Measurements from ENCODE around the gene HEXD.

The HEXD gene

DNA sequence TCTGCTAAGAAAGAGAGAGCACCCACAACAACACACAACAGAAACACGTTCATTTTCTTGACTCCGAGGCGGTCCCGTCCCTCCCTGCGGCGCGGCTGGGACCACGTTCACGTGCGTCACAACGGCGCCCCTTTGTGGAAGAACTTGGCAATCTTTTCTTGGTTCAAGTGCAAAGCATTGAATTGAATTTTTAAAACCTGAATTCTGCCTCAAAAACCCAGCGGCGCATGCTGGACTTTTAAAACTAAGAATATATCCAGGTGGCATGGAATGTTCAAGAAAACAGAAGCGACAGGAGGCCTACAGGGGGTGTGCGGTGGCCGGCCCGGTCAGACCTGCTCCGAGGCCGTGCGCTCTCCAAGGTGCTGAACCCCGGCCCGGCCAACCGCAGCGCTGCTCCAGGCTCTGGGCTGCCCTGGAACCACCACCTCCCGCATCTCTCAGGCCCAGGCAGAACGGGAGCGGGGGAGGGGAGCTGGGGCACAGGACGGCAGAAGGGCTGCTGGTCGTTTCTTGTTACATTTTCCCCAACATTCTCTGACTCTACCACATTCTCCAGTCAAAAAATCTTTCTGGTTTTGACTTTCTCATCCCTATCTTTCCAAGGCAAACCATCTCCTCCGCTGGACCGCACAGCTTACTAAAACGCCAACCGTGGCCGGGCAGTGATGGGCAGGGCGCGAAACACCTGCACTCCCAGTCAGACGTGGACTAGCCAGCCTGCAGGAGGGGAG is 3.4 kb upstream of the HEXD start:
- Histone ChIP-seq H3K9me3 (ENCODE audit: control insufficient read depth, insufficient read depth, low read depth, low read length) (no peaks in the 10 kb centered on the region), H3K27ac (ENCODE audit: extremely low read depth, low read depth, low read length) (no peak overlapping the region), H3K4me3 (ENCODE audit: low read depth, low read length) (no peak overlapping the region), H3K36me3 (ENCODE audit: control insufficient read depth in 2 of 2, insufficient read depth in 1 of 2, low read length in 2 of 2) (peaks cover 8 to 11% of the 10 kb centered on the region in 2 experiments; a peak in 2 of 3 replicates), H3K4me1 (ENCODE audit: control insufficient read depth, insufficient read depth, low read length) (peaks cover 12% of the 10 kb centered on the region)
- POLR2A ChIA-PET = no interaction called here
- CTCF ChIA-PET = interaction anchor here (0.5 to 1.1 kb wide), 7 partner anchors 8 to 485 kb away, joined by 3 to 11 read pairs (median 3); no protein-coding TSS in a partner anchor
- no peak for TF ChIP-seq ZNF404 (tag by site-specific recombination; IDR thresholded peaks at IDR 0.05)
- peak; percentile 70; the same call in 1 of the 2 replicates for TF ChIP-seq ZNF600 (tag by site-specific recombination; IDR thresholded peaks at IDR 0.05)
- TF ChIP-seq ZNF274 (IDR thresholded peaks at IDR 0.05; ENCODE audit: low read length) = no peak
- TF ChIP-seq ZNF274 (tag by site-specific recombination; IDR thresholded peaks at IDR 0.05; ENCODE audit: borderline replicate concordance) = no peak
- TF ChIP-seq ZNF596 (tag by site-specific recombination; IDR thresholded peaks at IDR 0.05) = no peak
- TF ChIP-seq GLIS2 (tag by site-specific recombination; IDR thresholded peaks at IDR 0.05) = peak; percentile 75
- TF ChIP-seq, protein P1, sequence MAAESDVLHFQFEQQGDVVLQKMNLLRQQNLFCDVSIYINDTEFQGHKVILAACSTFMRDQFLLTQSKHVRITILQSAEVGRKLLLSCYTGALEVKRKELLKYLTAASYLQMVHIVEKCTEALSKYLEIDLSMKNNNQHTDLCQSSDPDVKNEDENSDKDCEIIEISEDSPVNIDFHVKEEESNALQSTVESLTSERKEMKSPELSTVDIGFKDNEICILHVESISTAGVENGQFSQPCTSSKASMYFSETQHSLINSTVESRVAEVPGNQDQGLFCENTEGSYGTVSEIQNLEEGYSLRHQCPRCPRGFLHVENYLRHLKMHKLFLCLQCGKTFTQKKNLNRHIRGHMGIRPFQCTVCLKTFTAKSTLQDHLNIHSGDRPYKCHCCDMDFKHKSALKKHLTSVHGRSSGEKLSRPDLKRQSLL (tag by site-specific recombination; IDR thresholded peaks at IDR 0.05) = 0 out of 2 replicates have a peak, but pooled peaks have one; percentile 20
- TF ChIP-seq, protein P2, sequence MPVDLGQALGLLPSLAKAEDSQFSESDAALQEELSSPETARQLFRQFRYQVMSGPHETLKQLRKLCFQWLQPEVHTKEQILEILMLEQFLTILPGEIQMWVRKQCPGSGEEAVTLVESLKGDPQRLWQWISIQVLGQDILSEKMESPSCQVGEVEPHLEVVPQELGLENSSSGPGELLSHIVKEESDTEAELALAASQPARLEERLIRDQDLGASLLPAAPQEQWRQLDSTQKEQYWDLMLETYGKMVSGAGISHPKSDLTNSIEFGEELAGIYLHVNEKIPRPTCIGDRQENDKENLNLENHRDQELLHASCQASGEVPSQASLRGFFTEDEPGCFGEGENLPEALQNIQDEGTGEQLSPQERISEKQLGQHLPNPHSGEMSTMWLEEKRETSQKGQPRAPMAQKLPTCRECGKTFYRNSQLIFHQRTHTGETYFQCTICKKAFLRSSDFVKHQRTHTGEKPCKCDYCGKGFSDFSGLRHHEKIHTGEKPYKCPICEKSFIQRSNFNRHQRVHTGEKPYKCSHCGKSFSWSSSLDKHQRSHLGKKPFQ (tag by site-specific recombination; IDR thresholded peaks at IDR 0.05) = no peak
- no peak for TF ChIP-seq ZBTB48 (tag by site-specific recombination; IDR thresholded peaks at IDR 0.05)
- TF ChIP-seq, protein P3, sequence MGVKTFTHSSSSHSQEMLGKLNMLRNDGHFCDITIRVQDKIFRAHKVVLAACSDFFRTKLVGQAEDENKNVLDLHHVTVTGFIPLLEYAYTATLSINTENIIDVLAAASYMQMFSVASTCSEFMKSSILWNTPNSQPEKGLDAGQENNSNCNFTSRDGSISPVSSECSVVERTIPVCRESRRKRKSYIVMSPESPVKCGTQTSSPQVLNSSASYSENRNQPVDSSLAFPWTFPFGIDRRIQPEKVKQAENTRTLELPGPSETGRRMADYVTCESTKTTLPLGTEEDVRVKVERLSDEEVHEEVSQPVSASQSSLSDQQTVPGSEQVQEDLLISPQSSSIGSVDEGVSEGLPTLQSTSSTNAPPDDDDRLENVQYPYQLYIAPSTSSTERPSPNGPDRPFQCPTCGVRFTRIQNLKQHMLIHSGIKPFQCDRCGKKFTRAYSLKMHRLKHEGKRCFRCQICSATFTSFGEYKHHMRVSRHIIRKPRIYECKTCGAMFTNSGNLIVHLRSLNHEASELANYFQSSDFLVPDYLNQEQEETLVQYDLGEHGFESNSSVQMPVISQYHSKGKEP (tag by site-specific recombination; IDR thresholded peaks at IDR 0.05) = peak; percentile 24; the same call in 1 of the 2 replicates
- 0 out of 2 replicates have a peak, but pooled peaks have one; percentile 29 for TF ChIP-seq ZNF341 (tag by site-specific recombination; IDR thresholded peaks at IDR 0.05; ENCODE audit: low read depth)
- TF ChIP-seq, protein P4, sequence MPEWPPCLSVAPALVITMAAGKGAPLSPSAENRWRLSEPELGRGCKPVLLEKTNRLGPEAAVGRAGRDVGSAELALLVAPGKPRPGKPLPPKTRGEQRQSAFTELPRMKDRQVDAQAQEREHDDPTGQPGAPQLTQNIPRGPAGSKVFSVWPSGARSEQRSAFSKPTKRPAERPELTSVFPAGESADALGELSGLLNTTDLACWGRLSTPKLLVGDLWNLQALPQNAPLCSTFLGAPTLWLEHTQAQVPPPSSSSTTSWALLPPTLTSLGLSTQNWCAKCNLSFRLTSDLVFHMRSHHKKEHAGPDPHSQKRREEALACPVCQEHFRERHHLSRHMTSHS (tag by site-specific recombination; IDR thresholded peaks at IDR 0.05) = no peak
- TF ChIP-seq ZNF610 (tag by site-specific recombination; IDR thresholded peaks at IDR 0.05; ENCODE audit: borderline replicate concordance) = 0 out of 2 replicates have a peak, but pooled peaks have one; percentile 35
- no peak for TF ChIP-seq ZNF433 (tag by site-specific recombination; IDR thresholded peaks at IDR 0.05; ENCODE audit: low read depth)
- TF ChIP-seq ZNF629 (tag by site-specific recombination; IDR thresholded peaks at IDR 0.05) = peak; percentile 69
- TF ChIP-seq ZNF660 (tag by site-specific recombination; IDR thresholded peaks at IDR 0.05) = no peak
- peak; percentile 65 for TF ChIP-seq ZFP37 (tag by site-specific recombination; IDR thresholded peaks at IDR 0.05)
- TF ChIP-seq, protein P5, sequence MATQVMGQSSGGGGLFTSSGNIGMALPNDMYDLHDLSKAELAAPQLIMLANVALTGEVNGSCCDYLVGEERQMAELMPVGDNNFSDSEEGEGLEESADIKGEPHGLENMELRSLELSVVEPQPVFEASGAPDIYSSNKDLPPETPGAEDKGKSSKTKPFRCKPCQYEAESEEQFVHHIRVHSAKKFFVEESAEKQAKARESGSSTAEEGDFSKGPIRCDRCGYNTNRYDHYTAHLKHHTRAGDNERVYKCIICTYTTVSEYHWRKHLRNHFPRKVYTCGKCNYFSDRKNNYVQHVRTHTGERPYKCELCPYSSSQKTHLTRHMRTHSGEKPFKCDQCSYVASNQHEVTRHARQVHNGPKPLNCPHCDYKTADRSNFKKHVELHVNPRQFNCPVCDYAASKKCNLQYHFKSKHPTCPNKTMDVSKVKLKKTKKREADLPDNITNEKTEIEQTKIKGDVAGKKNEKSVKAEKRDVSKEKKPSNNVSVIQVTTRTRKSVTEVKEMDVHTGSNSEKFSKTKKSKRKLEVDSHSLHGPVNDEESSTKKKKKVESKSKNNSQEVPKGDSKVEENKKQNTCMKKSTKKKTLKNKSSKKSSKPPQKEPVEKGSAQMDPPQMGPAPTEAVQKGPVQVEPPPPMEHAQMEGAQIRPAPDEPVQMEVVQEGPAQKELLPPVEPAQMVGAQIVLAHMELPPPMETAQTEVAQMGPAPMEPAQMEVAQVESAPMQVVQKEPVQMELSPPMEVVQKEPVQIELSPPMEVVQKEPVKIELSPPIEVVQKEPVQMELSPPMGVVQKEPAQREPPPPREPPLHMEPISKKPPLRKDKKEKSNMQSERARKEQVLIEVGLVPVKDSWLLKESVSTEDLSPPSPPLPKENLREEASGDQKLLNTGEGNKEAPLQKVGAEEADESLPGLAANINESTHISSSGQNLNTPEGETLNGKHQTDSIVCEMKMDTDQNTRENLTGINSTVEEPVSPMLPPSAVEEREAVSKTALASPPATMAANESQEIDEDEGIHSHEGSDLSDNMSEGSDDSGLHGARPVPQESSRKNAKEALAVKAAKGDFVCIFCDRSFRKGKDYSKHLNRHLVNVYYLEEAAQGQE (tag by site-specific recombination; IDR thresholded peaks at IDR 0.05) = peak; percentile 100
- no peak for TF ChIP-seq KLF7 (tag by site-specific recombination; IDR thresholded peaks at IDR 0.05; ENCODE audit: borderline replicate concordance)
- no peak for TF ChIP-seq ZNF202 (tag by site-specific recombination; IDR thresholded peaks at IDR 0.05; ENCODE audit: borderline replicate concordance)
- TF ChIP-seq ZBTB17 (tag by site-specific recombination; IDR thresholded peaks at IDR 0.05) = peak; percentile 76
- no peak for TF ChIP-seq ZNF701 (tag by site-specific recombination; IDR thresholded peaks at IDR 0.05)
- TF ChIP-seq, protein P6, sequence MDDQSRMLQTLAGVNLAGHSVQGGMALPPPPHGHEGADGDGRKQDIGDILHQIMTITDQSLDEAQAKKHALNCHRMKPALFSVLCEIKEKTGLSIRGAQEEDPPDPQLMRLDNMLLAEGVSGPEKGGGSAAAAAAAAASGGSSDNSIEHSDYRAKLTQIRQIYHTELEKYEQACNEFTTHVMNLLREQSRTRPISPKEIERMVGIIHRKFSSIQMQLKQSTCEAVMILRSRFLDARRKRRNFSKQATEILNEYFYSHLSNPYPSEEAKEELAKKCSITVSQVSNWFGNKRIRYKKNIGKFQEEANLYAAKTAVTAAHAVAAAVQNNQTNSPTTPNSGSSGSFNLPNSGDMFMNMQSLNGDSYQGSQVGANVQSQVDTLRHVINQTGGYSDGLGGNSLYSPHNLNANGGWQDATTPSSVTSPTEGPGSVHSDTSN (CRISPR knock-in tag; IDR thresholded peaks at IDR 0.05) = no peak
- TF ChIP-seq ZNF561 (tag by site-specific recombination; IDR thresholded peaks at IDR 0.05; ENCODE audit: borderline replicate concordance) = peak; percentile 81
- TF ChIP-seq, protein P7, sequence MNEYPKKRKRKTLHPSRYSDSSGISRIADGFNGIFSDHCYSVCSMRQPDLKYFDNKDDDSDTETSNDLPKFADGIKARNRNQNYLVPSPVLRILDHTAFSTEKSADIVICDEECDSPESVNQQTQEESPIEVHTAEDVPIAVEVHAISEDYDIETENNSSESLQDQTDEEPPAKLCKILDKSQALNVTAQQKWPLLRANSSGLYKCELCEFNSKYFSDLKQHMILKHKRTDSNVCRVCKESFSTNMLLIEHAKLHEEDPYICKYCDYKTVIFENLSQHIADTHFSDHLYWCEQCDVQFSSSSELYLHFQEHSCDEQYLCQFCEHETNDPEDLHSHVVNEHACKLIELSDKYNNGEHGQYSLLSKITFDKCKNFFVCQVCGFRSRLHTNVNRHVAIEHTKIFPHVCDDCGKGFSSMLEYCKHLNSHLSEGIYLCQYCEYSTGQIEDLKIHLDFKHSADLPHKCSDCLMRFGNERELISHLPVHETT (tag by site-specific recombination; IDR thresholded peaks at IDR 0.05) = 0 out of 2 replicates have a peak, but pooled peaks have one; percentile 36
- peak; percentile 32; the same call in 1 of the 2 replicates for TF ChIP-seq KLF10 (tag by site-specific recombination; IDR thresholded peaks at IDR 0.05)
